Glomerular endothelial cell (primary cell): Measurements from ENCODE around the gene MAP3K1. TPM values are rescaled to one million over a fixed set of nuclear protein-coding genes. Genes with fewer than 3 reads are reported as not detected.
A peak's percentile ranks its signal among the peaks of the same experiment; 100 is the strongest.

Experiments
- DNase-seq: peaks from one replicate; pipeline ENCODE4 v3.0.0-alpha.2; 2011; ENCODE audit warnings: low read depth, low spot score; ENCODE audit errors: extremely low read depth
- total RNA-seq: library from RNA; depleted of rRNA; stranded (reverse); fragments of >200 nt; gene quantifications from 2 replicates; pipeline ENCODE4 v1.2.3, GENCODE V29; 2015

Gene MAP3K1
- total RNA-seq, 1 donor from 2014 or later: 13.2 TPM

- no peak for DNase-seq
Observed at GRCh38 chr5:56900395-56900794, 85.0 kb downstream of the MAP3K1 start.

DNA sequence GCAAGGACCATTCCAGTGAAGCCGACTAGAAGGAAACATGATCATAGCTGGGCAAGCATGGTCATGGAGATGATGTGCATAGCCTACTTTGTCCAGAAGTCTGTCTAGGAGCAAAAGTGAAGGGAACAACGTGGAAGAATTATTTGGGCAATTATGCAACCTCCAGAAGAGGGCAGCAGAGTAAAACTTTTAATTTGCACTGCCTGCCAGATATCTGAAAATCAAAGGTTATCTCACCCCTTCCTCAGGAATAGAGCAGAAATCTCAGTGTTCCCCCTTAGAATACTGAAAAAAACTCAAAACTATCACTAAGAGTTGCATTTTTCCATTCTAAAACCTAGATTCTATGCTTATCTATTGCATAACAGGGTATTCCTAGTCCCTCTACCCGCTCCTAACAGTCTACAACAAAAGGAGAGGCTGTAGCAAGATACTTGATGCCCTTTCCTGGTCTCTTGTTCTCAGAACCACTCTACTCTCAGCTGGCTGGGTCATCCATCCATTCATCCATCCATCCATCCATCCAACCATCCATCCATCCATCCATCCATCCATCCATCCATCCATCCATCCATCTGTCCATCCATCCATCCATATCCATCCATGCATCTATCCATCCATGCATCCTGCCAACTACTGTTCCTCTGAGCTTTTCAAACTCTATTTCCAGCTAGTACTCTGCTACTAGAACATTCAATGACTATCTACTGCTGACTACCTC is 85.7 kb downstream of the MAP3K1 start:
- no peak for DNase-seq

- DNase-seq: no peak
Observed at GRCh38 chr5:56908942-56909293, 93.6 kb downstream of the MAP3K1 start.

- peak; percentile 66 for DNase-seq
Observed at GRCh38 chr5:56909294-56910209, 94.2 kb downstream of the MAP3K1 start, which contains the start of gene SETD9. Gene SETD9 (plus strand): TSS chr5:56909596. CDS start chr5:56909646, 50 bp downstream.

DNA sequence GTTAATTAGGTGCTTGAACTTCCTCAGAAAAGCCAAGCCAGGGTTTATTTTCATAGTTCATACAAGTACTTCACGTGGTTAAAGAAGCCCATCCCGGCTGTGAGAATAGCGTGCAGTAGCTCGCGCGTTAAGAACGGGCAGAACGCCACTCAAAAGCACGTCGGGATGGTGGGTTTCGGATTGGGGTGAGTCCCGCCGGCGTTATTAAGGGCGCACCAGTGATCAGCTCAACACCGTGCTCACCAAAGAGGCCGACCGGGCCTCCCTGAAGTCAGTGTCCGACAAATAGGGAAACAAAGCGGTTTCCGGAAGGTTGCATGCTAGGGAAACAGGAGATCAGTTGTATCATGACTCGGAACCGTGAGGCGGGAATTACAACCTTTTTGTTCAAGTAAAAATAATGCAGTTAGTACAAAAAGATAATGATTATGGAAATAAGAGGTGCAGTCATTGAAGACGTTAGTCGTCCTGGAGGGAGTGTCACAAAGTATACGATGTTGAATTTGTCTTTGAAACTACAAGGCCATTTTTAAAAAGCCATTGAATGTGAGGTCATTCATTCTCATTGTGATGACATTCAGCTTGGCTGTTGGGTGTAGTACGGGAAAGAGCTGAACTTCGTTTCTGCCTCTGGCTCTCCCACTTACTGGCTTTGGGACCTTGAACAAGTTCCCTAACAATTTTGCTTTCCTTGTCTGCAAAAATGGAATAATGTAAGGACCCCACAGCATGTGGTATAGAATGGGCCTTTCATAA is 95.0 kb downstream of the MAP3K1 start:
- DNase-seq: peak; percentile 25

DNA sequence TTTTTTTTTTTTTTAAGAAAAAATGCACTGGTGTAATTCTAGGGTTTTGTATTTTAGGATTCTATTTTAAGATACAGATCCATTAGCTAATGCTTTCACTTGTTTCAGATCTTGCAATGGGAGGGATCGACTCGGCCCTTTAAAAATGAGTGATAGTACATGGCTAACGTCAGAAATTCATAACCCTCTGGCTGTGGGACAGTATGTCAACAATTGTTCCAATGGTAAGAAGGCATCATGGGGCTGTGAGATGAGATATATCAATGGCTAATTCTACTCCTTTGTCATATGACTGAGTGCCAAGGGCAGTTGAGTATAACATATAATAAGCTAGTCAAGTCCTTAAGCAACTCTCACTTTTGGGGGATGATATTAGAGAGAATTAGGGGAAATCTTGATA is 98.4 kb downstream of the MAP3K1 start:
- no peak for DNase-seq

DNA sequence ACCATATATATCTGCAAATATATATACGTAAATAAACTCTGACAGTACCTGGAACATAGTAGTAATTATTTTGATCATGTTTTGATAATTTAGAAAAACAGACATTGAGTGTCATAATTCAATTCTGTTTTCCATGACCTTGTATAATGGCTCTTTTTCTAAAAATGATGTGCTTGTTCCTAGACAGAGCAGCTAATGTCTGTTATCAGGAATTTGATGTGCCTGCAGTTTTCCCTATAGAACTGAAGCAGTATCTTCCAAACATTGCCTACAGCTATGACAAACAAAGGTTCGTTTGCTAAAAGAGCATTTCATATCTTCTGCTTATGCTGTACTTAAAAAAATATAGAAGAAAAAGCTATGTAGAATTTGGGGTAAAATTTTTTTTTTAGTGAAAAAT is 99.3 kb downstream of the MAP3K1 start:
- no peak for DNase-seq

GRCh38 chr5:56917534-56917933 is 102.2 kb downstream of the MAP3K1 start:
- DNase-seq: no peak

- no peak for DNase-seq
Observed at GRCh38 chr5:56918054-56918453, 102.7 kb downstream of the MAP3K1 start.

DNA sequence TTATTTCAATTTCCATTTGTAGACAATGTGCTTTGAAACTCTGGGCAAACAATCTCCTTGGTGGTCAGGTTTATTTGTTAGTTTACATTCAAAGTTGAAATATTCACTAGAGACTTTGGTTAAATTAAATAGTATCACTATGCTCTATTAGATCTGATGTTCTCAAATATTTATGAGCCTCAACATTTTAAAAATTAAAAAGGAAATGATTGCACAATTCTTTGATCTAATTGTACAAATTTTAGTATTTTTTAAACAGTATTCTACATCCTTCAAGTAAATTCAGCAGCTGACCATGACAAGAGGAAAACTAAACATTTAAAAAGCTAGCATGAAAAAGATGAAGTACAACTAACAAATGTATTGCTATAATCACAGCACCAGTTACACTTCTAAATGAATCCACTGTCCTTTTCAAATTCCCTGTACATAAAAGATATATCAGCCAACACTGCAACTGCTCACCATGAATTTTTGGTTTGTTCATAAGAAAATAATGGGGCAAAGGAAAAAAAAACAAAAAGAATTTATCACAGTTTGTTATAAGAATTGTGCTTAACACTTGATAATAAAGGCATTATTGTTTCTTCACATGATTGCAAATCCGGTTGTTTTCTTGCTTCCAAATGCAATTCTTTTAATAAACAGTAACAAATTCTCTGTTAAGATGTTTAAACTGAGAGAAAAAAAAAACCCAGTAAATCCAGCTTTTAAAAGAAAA is 104.8 kb downstream of the MAP3K1 start:
- DNase-seq: no peak

- DNase-seq: no peak
Observed at GRCh38 chr5:56922922-56923321, 107.6 kb downstream of the MAP3K1 start.

DNA sequence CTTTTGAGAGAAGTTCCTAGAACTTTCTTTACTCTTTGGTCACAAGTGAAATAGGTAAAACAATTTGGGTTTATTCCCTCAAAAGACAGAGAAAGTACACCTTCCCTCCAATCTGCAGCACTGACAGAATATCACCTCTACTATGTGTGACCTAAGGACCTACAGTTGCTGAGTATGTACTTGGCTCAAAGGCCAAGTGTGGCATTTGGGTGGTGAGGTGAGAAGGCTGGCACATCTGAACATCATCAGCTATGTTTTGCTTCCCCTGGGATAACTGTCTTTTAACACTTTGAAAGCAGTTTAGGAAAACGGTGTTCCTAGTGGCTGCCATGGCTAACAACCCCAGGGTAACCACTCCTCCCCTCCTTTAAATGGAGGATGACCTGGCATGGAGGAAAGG is 119.0 kb downstream of the MAP3K1 start:
- no peak for DNase-seq

DNA sequence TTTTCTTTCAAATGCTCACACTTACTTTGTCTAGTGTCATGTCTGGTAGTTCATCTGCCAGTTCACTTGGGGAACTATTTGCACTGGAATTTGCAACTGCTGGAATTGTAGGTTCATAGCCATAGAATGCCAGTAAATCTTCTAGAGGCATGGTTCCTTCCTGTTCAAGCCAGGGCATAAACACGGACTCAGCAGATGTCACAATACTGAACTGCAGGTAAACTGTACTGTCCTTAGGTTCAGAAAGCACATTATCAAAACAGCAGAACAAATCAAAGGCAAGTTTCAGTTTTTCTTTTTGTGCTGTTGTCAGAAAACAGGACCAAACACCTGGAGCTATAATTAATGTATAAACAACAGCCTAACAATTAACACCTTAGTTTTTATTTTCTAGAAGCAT is 123.5 kb downstream of the MAP3K1 start:
- no peak for DNase-seq

GRCh38 chr5:56941981-56942380 is 126.6 kb downstream of the MAP3K1 start:
- no peak for DNase-seq

Other genes starting within 250 kb of the MAP3K1 start
- gene SETD9, start 94.0 kb downstream of the MAP3K1 start, total RNA-seq: 0.68 and 5.1 TPM in 2 replicates
- gene MIER3, start 136.6 kb downstream of the MAP3K1 start, total RNA-seq: 10.7 and 27.7 TPM in 2 replicates